GM21381 (cell line): ENCODE results near the gene NAA10.
A peak's percentile ranks its signal among the peaks of the same experiment; 100 is the strongest.

ENCODE experiments used
- ATAC-seq: cut with Tn5 transposase; IDR thresholded peaks from one replicate; pipeline ENCODE4 v1.9.1; 2021; ENCODE audit warnings: mild to moderate bottlenecking, moderate library complexity; ENCODE audit not compliant: unreplicated experiment

NAA10 gene

GRCh38 chrX:153911798-153912197 is 23.0 kb downstream of the NAA10 start:
- no peak for ATAC-seq

- no peak for ATAC-seq
Measured at GRCh38 chrX:153910446-153910845, 24.4 kb downstream of the NAA10 start.

- ATAC-seq: no peak
Measured at GRCh38 chrX:153909980-153910360, 24.9 kb downstream of the NAA10 start.

- no peak for ATAC-seq
Measured at GRCh38 chrX:153909024-153909979, 25.5 kb downstream of the NAA10 start.

- ATAC-seq: no peak
Measured at GRCh38 chrX:153908219-153908860, 26.5 kb downstream of the NAA10 start.

- no peak for ATAC-seq
Measured at GRCh38 chrX:153907456-153907855, 27.4 kb downstream of the NAA10 start.

- ATAC-seq: no peak
Measured at GRCh38 chrX:153906126-153906917, 28.5 kb downstream of the NAA10 start.

GRCh38 chrX:153905481-153906095 is 29.2 kb downstream of the NAA10 start:
- no peak for ATAC-seq

- no peak for ATAC-seq
Measured at GRCh38 chrX:153903991-153904957, 30.6 kb downstream of the NAA10 start, which contains the start of gene AVPR2. AVPR2 (plus strand) TSS chrX:153904673; CDS start chrX:153905146, 473 bp downstream.

- no peak for ATAC-seq
Measured at GRCh38 chrX:153903238-153903980, 31.4 kb downstream of the NAA10 start.

- no peak for ATAC-seq
Measured at GRCh38 chrX:153902385-153902784, 32.5 kb downstream of the NAA10 start.

- no peak for ATAC-seq
Measured at GRCh38 chrX:153901753-153902140, 33.1 kb downstream of the NAA10 start.

GRCh38 chrX:153900831-153901752 is 33.7 kb downstream of the NAA10 start:
- peak; percentile 61 for ATAC-seq

GRCh38 chrX:153897899-153898298 is 36.9 kb downstream of the NAA10 start:
- no peak for ATAC-seq

- ATAC-seq: no peak
Measured at GRCh38 chrX:153889123-153889522, 45.7 kb downstream of the NAA10 start.

GRCh38 chrX:153888344-153888743 is 46.5 kb downstream of the NAA10 start:
- no peak for ATAC-seq

- ATAC-seq: no peak
Measured at GRCh38 chrX:153887385-153887784, 47.5 kb downstream of the NAA10 start.

- ATAC-seq: no peak
Measured at GRCh38 chrX:153886915-153887314, 47.9 kb downstream of the NAA10 start.
